HG03159 (cell line): ENCODE results near the gene CPLX1.
"Not testable (repeated sequence)": the region's sequence is repeated elsewhere in the genome, so short reads cannot be mapped to it uniquely, and the experiment has no call there.

Experiments
- ATAC-seq: cut with Tn5 transposase; IDR thresholded peaks from one replicate; pipeline ENCODE4 v1.9.1; 2021; ENCODE audit warnings: mild to moderate bottlenecking, moderate library complexity; ENCODE audit not compliant: unreplicated experiment

CPLX1 gene

DNA sequence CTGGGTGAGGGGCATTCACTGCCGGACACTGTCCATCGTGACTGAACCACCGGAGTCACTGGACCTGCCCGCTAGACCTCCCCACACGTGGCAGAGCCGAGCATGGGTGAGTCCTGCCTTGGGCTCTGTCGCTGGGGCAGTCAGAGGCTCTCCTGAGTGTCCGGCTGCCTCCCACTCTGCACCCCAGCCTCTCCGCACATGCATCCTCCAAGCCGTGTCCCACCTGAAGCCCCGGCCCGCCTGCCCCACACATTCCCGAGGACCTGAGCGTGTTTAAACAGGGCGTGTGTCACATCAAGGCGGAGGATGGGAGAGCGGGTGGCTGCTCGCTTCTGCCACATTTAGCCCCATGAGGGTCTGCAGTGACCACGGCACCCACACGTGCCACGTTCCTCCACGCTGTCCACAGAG lies 4.7 kb downstream of the CPLX1 start:
- no peak for ATAC-seq

DNA sequence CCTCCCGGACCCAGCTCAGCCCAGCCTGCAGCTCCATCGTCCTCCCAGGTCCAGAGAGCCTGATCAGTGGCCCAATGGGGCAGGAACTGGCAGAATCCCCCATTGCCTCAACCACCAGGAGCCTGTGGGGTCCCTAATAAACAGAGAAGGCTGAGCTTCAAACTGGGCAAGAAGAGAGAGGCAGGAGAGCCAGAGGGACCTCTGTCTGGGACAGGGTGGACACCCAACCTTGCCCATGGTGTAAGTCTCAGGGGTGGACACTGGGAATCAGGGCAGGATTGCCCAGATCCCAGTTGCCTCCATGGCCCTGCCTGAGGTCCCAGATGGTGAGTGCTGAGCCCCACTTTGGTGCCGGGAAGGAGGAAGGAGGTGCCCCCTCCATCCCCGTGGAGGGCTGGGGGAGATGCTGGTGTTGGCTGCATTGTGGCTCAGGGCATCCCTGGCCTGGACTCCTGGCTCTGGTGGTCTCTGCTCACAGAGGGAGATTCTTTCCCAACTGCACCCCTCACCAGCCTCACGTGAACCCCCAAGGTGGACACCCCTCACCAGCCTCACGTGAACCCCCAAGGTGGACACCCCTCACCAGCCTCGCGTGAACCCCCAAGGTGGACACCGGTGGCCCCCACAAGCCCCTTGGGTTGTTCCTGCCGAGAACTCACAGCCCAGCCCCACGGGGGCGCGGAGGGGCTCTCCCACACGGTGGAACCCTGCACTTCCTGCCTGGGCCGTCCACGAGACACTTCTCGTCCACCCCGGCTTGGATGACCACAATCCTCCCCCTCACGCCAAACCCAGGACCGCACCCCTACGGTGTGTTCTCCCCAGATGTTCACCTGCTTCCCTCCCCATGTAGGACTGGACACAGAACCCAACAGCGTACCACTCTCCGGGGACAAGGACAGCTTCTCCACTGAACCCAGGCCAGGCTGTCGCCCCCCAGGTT lies 5.4 kb downstream of the CPLX1 start:
- no peak for ATAC-seq

DNA sequence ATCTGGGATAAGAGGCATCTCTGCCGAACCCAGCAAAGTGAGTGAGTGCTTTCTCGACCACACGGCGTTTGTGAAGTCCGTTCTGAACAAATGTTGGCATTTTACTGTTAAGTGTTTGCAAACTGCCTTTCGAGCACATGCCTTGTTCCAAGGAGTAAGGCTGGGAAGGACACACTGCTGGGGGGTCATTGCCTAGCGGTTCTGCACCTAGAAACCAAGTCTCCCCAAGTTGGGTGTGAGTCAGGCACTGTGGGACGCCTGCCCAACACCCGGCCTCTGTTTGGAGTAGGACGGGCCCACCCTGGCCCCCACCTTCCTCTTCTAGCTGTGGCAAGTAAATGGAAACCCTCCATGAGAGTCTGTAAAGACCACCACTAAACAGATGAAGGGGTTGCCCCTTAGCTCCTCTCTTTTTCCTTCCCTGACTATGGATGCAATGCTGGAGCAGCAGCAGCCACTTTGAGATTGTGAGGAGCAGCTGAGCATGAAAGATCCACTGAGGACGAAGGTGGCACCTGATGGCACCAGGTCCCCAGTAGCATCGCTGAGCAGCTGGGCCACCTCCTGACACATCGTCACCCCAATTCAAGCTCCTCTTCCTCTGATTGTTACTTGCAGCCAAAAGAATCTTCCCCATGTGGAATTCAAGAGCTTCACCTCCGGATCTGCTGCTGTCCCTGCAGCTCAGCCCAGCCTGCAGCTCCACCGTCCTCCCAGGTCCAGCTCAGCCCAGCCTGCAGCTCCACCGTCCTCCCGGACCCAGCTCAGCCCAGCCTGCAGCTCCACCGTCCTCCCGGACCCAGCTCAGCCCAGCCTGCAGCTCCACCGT lies 6.3 kb downstream of the CPLX1 start:
- ATAC-seq: no peak

DNA sequence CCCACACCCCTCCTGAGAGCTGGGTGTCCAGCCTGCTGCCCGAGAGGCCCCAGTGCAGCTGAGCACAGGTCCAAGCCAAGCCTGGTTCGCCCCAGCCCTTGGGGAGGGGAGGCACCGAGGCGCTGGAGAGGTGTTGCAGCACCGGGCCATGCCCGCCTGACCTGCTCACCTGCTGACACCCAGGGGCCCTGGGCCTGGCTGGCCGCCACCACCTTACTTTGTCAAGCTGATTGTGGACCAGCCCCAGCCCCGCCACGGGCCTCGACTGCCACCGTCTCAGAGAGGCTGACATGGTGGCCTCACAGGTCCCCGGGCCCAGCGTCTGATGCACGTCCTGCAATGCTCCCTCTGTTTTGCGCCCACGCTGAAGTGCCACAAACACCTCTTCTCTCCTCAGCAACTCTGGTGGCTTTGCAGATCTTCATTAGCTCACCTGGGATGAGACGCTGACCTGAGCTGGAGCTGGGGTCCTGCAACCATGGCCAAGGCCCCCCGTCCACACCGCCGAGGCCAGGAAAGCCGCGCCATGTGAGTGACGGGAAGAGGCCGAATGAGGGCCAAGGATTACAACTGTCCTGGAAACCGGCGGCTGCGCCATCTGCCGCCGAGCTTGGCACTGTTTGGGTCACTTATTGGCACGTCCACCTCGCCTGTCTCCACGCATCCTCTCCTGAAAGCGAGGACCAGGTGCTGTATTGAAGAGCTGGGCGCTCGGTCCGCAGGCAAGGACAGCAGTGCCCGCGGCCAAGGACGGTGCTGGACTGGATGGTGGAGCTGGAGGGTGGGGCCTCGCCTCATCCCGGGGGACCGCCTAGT lies 7.6 kb downstream of the CPLX1 start:
- ATAC-seq: no peak

DNA sequence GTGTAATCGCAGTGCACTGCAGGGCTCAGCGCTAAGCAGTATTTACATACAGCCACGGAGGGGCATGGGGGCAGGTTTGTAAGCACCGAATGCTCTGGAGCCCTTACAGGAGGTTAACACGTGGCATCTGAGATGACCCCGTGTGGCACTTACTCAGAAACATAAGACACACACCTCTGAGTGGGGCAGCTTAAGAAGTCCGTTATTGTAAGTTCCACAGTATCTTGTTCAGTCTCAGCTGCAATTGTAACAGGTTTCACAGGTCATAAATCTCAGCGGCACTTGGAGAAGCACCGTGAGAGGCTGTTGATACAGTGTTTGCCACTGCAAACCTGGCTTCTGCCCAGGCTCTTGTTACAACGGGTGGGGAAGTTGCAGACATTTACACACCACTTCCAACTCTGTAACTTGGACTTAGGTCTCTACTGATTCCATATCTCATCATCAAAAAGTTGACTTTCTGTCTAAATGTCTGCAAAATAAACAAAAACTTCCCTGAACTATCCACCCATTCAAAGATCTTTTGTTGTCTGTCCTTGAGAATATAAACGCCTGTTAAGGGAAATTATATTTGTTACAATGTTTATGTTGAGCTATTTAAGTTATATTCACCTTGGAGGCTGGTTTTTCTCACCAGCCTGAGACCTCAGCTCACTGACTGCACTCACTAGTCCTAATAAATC lies 10.3 kb downstream of the CPLX1 start:
- no peak for ATAC-seq

DNA sequence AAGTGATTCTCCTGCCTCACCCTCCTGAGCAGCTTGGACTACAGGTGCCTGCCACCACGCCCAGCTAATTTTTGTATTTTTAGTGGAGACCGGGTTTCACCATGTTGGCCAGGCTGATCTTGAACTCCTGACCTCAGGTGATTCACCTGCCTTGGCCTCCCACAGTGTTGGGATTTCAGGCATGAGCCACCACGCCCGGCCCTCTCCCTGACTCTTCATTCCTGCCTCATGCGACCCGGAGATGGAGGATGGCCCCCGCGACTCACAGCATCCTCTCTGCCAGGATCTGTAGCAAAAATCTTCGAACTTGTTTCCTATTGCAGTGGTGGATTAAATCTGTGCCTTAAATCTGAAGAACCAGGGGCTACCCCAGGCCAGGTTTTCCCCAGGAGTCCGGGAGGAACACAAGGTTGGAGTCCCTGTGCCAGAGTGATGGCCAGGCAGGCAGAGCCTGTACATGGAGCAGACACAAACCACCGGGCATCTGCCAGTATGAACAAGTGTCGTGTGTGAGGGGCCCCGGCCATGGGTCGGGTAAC lies 11.5 kb downstream of the CPLX1 start:
- ATAC-seq: no peak

DNA sequence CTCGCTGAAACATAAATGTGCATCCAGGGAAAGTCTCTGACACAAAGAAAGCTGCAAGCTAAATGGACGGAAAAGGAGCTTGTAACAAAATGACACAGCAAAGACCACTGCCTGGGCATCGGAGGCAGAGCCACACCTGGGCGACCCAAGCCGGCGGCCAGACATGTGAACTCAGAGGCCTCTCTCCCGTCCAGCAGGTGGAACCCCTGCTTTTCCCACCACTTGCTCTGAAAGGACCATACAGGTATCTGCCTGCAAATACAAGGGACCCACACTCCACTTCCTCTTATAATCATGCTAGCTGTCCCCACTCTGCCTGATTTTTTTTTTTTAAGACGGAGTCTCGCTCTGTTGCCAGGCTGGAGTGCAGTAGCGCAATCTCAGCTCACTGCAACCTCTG lies 12.0 kb downstream of the CPLX1 start:
- ATAC-seq: no peak

DNA sequence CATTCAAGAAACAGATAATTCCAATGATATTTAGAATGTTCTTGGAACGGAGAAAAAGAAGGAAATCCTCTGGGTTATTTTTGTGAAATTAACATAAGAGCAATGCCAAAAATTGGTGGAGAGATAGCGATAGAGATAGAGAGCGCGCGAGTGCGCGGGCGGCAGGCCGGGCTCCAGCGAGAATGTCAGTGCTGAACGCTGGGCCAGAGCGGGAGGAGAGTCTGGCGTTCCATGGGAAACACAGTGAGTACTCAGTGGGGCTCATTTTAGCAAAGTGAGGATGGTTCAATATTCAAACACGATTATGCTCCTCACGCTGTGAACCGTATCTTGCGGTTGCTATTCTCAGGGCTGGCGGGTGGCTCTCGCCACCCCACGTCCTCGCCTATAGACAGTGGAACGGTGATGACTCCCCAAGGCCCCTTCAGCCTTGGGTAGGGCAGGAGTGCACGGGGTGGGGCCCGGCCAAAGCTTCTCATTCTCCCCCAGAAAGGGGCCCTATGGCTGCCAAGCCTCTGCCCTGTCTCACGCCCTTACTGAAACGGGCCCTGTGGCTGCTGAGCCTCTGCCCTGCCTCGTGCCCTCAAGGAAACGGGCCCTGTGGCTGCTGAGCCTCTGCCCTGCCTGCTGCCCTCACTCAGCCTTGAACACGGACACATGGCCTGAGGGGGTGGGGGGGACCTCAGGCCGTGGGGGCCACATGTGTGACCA lies 16.9 kb downstream of the CPLX1 start:
- ATAC-seq: no peak

DNA sequence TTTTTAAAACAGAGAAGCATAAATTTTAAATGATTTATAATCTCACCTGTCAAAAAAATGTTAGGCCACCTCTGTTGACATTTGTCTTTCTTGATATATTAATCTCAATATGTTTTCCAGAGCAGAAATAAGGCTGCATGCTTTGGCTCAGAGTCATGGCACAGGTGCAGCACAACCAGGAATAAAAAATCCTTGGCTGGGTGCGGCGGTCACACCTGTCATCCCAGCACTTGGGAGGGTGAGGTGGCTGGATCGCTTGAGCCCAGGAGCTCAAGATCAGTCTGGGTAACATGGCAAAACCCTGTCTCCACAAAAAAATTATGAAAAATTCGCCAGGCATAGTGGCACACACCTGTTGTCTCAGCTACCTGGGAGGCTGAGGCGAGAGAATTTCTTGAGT lies 18.1 kb downstream of the CPLX1 start:
- ATAC-seq: no peak

DNA sequence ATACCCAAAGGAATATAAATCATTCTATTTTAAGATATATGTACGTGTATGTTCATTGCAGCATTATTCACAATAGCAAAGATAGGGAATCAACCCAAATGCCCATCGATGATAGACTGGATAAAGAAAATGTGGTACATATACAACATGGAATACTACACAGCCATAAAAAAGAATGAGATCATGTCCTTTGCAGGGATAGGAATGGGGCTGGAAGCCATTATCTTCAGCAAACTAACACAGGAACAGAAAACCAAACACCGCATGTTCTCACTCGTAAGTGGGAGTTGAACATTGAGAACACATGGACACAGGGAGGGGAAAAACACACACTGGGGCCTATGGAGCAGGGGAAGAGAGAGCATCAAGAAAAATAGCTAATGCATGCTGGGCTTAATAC lies 18.9 kb downstream of the CPLX1 start:
- ATAC-seq: not testable (repeated sequence)

DNA sequence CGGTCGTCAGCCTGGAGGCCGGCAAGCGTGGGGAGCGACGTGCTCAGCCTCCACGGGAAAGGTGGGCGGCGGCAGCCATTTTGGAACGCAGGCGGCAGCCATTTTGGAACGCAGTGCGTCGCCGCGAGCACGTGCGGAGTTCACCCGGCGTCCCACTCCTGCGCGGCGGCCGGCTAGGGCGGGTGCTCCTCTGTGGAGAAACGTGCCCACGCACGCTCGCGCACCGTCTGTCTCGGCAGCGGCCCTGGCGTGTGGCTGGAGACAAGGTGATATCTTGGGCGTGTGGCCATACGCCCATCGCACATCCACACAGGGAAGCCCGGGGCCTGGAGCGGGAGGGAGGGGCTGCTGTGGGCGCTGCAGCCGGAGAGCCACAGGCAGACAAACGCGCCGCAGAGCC lies 21.1 kb downstream of the CPLX1 start:
- ATAC-seq: no peak

DNA sequence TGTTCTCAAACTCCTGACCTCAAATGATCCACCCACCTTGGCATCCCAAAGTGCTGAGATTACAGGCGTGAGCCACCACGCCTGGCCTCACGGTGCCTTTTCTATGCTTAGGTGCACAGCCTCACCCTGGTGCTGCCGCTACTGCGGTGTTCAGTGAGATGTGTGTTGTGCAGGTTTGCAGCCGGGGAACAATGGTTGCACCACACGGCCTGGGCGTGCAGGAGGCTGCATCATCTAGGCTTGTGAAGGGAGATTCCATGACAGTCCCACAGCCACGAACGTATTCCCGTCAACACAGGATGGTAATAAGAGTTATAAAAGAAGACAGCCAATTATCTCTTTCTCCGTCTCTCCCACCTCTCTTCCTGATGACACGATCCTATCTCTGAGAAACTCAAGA lies 22.0 kb downstream of the CPLX1 start:
- ATAC-seq: no peak

DNA sequence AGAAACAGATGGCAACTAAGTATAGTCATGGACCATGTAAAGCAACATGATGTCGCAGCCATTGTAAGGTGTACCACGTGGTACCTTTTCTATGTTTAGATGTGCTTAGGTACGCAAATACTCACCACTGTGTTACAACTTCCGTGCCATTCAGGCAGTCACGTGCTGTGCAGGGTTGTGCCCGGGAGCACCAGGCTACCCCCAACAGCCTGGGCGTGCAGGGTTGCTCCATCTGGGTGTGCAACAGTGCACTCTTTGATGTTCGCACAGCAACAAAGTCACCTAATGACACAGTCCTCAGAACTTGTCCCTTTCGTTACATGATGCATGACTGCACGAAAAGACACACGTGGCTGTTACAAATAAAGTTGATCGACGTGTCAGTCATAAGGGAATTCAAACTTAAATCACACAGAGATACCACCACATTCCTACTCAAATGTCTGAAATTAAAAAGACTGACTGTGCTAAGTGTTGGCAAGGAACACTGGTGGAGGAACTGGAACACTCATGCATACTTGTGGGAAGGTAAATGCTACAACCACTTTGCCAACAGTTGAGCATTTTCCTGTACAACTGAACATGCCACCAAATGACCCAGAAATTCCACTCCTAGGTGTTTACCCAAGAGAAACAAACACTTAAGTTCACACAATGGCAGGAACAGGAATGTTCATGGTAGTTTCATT lies 24.3 kb downstream of the CPLX1 start:
- ATAC-seq: no peak

DNA sequence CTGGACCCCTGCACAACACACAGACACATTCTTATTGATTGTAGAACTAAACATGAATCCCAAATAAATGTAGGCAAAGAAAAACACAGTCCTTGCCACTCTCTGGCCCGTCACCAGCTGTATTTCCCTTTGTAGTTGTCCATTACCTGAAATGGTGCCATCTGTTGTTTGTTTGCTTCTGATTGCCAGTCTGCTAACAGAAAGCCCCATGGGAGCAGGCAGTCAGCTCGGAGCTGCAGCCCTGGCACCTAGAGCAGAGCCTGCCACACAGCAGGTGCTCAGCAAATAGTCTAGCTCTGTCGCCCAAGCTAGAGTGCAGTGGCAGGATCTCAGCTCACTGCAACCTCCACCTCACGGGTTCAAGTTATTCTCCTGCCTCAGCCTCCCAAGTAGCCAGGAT lies 28.9 kb downstream of the CPLX1 start:
- no peak for ATAC-seq

DNA sequence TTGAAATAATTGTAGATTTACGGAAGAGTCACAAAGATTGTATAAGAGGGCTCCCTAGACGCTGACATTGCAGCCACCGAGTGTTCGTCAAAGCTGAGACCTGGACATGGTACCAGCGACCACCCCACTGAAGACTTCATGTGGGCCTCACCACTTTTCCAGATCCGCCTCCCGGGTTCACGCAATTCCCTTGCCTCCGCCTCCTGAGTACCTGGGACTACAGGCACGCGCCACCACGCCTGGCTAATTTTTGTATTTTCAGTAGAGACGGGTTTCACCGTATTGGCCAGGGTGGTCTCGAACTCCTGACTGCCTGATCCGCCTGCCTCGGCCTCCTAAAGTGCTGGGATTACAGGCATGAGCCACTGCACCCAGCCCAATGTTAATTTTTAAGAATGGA lies 29.7 kb downstream of the CPLX1 start:
- ATAC-seq: no peak

DNA sequence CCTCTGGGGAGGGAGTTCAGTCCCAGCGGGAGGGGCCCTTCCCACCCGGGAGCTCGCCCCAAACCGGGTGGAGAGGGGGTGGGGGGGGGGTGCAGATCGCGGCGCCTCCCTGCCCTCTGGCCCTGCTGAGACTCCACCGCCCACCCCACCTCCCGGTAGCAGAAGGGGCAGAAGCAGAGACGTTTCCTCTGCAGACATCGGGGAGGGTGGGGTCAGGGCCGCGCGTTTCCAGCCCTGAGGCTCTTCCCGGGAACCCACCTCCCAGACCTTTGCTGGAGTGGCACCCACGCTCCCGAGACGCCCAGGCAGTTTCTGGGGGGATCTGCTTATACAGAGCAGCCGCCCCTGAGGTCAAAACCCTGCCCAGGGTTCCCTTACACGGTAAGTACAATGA lies 30.2 kb downstream of the CPLX1 start:
- ATAC-seq: no peak

DNA sequence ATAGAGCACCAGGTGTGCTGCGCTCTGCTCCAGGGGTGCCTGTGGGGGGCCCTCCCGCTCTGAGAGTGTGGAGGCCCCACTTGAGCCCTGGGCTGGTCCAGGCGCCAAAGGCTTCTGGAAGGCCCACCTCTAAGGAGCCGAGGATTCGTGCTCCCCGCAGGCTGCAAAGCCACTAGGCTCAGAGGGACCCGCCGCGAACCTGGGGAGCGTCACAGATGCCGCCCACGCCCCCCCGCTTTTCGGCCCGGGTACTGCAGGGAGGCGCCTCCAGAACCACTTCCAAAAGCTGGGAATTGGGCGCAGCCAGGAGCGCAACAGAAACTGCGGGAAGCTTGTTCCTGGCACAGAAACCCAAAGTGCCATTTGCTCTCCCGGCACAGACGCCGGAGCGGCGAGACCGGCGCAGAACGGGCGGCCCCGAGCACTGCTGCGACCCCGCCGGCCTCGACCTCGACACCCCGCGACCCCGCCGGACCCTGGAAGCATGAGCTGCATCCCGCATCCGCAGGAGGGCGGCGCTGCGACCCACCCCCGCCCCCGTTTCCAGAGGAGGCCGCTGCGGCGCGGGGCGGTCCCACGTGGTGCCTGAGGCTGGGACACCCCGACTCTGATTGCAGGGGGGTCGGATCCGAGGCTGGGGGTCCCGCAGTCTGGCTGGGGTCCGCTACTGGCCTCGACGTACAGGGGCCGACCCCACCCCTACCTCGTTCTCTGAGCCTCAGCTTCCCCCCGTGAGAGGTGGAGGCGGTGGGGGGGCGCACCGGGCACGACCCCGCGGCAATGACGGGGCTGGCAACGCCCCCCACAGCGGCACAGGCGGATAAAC lies 30.8 kb downstream of the CPLX1 start:
- no peak for ATAC-seq

DNA sequence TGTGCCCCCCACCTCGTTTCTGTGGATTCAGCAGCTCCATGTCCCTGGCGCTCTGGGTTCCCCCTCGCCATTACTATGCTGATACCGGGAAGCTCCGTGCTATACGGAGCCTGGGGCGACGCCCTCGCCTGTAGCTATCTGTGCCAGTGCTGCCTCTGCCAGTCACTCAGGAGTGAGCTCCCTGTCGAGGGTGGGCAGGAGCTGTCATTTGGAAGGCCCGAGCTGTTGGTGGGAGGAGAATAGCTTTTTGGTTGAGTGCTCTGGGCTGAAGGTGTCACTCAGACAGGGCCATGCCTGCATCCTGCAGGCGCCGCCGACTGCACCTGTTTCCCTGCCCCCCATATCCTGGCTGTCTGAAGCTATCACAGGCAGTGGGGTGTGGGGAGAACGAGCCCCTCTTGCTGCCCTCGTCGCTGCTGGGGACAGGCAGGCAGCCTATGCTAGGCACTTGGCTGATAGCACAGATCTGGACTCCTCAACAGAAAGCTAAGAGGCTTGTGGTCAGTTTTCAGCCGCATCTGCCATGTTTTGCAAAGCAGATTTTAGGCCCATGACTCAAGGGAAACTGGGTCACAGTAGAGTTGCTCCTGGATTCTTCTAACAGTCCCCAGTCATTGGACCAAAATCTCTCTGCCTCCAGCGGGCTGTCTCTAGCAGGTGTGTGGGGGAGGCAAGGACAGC lies 31.8 kb downstream of the CPLX1 start:
- ATAC-seq: no peak
